Measurements from ENCODE around the gene HLA-DMA. TPM values are rescaled to one million over a fixed set of nuclear protein-coding genes. Genes with fewer than 3 reads are reported as not detected.

The HLA-DMA gene
- total RNA-seq, 1 donor from 2014 or later: 283 TPM

- intact Hi-C loops (cut with DNase I): loop anchor here (10.0 kb wide), 1 partner anchor 46 kb away; no protein-coding TSS in a partner anchor
- TF ChIP-seq CTCF (IDR thresholded peaks at IDR 0.05): no peak
- no peak for ATAC-seq
Observed at GRCh38 chr6:32938494-32938893, 14.4 kb downstream of the HLA-DMA start.

GRCh38 chr6:32937230-32937633 is 15.7 kb downstream of the HLA-DMA start:
- Histone ChIP-seq H3K36me3 (peaks cover 21% of the 10 kb centered on the region), H3K27me3 (ENCODE audit: low read depth) (no peaks in the 10 kb centered on the region), H3K4me3 (no peak overlapping the region), H3K9me3 (no peaks in the 10 kb centered on the region), H3K27ac (peak overlapping the region; percentile 71), H3K4me1 (peaks cover 22% of the 10 kb centered on the region)
- ATAC-seq: peak in 1 of 2 donors; percentile 37
- no peak for TF ChIP-seq CTCF (IDR thresholded peaks at IDR 0.05)
- intact Hi-C loops (cut with DNase I): loop anchor here (10.0 kb wide), 1 partner anchor 48 kb away; no protein-coding TSS in a partner anchor
- DNase-seq: peak; percentile 61

More at GRCh38 chr6:32938494-32938893, 14.4 kb downstream of the HLA-DMA start:
- DNase-seq: no peak
- Histone ChIP-seq H3K27me3 (ENCODE audit: low read depth) (no peaks in the 10 kb centered on the region), H3K4me1 (peaks cover 33% of the 10 kb centered on the region), H3K4me3 (peak overlapping the region; percentile 56), H3K9me3 (no peaks in the 10 kb centered on the region), H3K36me3 (peaks cover 21% of the 10 kb centered on the region), H3K27ac (no peak overlapping the region)

GRCh38 chr6:32936239-32937152 is 16.4 kb downstream of the HLA-DMA start:
- DNase-seq (no peak), ATAC-seq (no peak)
- H3K27ac ChIP-seq: peak overlapping the region; percentile 71
- H3K4me1 ChIP-seq: peaks cover 15% of the 10 kb centered on the region
- intact Hi-C loops (cut with DNase I): loop anchor here (10.0 kb wide), 1 partner anchor 48 kb away; no protein-coding TSS in a partner anchor
- H3K27me3 ChIP-seq (ENCODE audit: low read depth): no peaks in the 10 kb centered on the region
- TF ChIP-seq CTCF (IDR thresholded peaks at IDR 0.05): no peak
- H3K9me3 ChIP-seq: no peaks in the 10 kb centered on the region
- H3K36me3 ChIP-seq: peaks cover 21% of the 10 kb centered on the region
- H3K4me3 ChIP-seq: no peak overlapping the region

GRCh38 chr6:32935551-32936238 is 17.2 kb downstream of the HLA-DMA start:
- Histone ChIP-seq H3K4me1 (peaks cover 9% of the 10 kb centered on the region), H3K4me3 (no peak overlapping the region), H3K27me3 (ENCODE audit: low read depth) (no peaks in the 10 kb centered on the region), H3K9me3 (no peaks in the 10 kb centered on the region), H3K27ac (peak overlapping the region; percentile 21), H3K36me3 (peaks cover 21% of the 10 kb centered on the region)
- ATAC-seq (no peak), DNase-seq (no peak)
- intact Hi-C loops (cut with DNase I): loop anchor here (10.0 kb wide), 1 partner anchor 49 kb away; no protein-coding TSS in a partner anchor
- TF ChIP-seq CTCF (IDR thresholded peaks at IDR 0.05): no peak

GRCh38 chr6:32933661-32934085 is 19.2 kb downstream of the HLA-DMA start:
- TF ChIP-seq CTCF (IDR thresholded peaks at IDR 0.05): peak; percentile 85
- Histone ChIP-seq H3K4me3 (no peak overlapping the region), H3K36me3 (peaks cover 21% of the 10 kb centered on the region), H3K4me1 (no peaks in the 10 kb centered on the region), H3K27me3 (ENCODE audit: low read depth) (no peaks in the 10 kb centered on the region), H3K27ac (peak overlapping the region; percentile 9), H3K9me3 (no peaks in the 10 kb centered on the region)
- intact Hi-C loops (cut with DNase I): loop anchor here (10.0 kb wide), 1 partner anchor 51 kb away; no protein-coding TSS in a partner anchor
- ATAC-seq: peak; percentile 76 to 87
- DNase-seq: peak; percentile 80

Measured in lower lobe of right lung (tissue), 2 donors.